Measurements from ENCODE around the gene PCDHGA1. TPM values are rescaled to one million over a fixed set of nuclear protein-coding genes. Genes with fewer than 3 reads are reported as not detected.
"Not testable (repeated sequence)": the region's sequence is repeated elsewhere in the genome, so short reads cannot be mapped to it uniquely, and the experiment has no call there.

Gene PCDHGA1
- total and polyA plus RNA-seq, 2 donors (not counting 1 experiment from before 2014, with no cell fraction given), result 0.06 to 0.64 TPM

DNA sequence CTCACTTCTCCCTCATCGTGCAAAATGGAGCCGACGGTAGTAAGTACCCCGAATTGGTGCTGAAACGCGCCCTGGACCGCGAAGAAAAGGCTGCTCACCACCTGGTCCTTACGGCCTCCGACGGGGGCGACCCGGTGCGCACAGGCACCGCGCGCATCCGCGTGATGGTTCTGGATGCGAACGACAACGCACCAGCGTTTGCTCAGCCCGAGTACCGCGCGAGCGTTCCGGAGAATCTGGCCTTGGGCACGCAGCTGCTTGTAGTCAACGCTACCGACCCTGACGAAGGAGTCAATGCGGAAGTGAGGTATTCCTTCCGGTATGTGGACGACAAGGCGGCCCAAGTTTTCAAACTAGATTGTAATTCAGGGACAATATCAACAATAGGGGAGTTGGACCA, 101.0 kb downstream of the PCDHGA1 start:
- Mint-ChIP-seq H3K27me3 (peaks cover 40% of the 10 kb centered on the region), H3K4me1 (peaks cover 7% of the 10 kb centered on the region), H3K9me3 (ENCODE audit: insufficient read depth) (peaks cover 3% of the 10 kb centered on the region), H3K27ac (peak overlapping the region; percentile 29), H3K4me3 (peak overlapping the region; percentile 86)
- Histone ChIP-seq H3K4me3 (ENCODE audit: control extremely low read depth in 1 of 5, extremely low read depth in 1 of 5, insufficient read depth in 1 of 5, low read depth in 2 of 5, low read length in 4 of 5) (peak overlapping the region in 4 of 5 experiments; percentile 30 to 35 (median 32)), H3K27ac (ENCODE audit: low read length in 2 of 2) (no peak overlapping the region), H3K79me2 (ENCODE audit: control insufficient read depth, insufficient read depth, low read length) (no peaks in the 10 kb centered on the region), H3K9me3 (ENCODE audit: control extremely low read depth in 1 of 3, control insufficient read depth in 2 of 3, insufficient read depth in 1 of 3, low read length in 2 of 3) (peaks cover 0 to 52% (median 26%) of the 10 kb centered on the region in 3 donors), H3K4me1 (ENCODE audit: control insufficient read depth in 2 of 2, insufficient read depth in 2 of 2, low read length in 2 of 2) (peaks cover 15 to 17% of the 10 kb centered on the region in 2 donors), H3K27me3 (replicated peaks in 1 of 4; ENCODE audit: control extremely low read depth in 1 of 4, control insufficient read depth in 3 of 4, insufficient read depth in 4 of 4, low read length in 3 of 4) (peaks cover 0 to 52% (median 24%) of the 10 kb centered on the region in 4 experiments), H3K4me2 (replicated peaks; ENCODE audit: low read depth, low read length, poor library complexity, severe bottlenecking) (peak overlapping the region; percentile 38), H4K20me1 (ENCODE audit: control insufficient read depth, insufficient read depth, low read length, poor library complexity, severe bottlenecking) (no peaks in the 10 kb centered on the region), H2AFZ (ENCODE audit: insufficient read depth, low read depth, low read length, poor library complexity, severe bottlenecking) (peak overlapping the region; percentile 49), H3K36me3 (replicated peaks in 1 of 2; ENCODE audit: control extremely low read depth in 1 of 2, control insufficient read depth in 1 of 2, extremely low read depth in 1 of 2, insufficient read depth in 2 of 2, low read length in 1 of 2) (no peaks in the 10 kb centered on the region), H3K9ac (ENCODE audit: low read length) (peak overlapping the region; percentile 34)
- peak; percentile 31 for ATAC-seq (ENCODE audit: low read depth)
- TF ChIP-seq EZH2 (IDR thresholded peaks at IDR 0.05; ENCODE audit: borderline replicate concordance, insufficient read depth, low read depth, low read length, poor library complexity, severe bottlenecking), result no peak
- TF ChIP-seq, protein P1, sequence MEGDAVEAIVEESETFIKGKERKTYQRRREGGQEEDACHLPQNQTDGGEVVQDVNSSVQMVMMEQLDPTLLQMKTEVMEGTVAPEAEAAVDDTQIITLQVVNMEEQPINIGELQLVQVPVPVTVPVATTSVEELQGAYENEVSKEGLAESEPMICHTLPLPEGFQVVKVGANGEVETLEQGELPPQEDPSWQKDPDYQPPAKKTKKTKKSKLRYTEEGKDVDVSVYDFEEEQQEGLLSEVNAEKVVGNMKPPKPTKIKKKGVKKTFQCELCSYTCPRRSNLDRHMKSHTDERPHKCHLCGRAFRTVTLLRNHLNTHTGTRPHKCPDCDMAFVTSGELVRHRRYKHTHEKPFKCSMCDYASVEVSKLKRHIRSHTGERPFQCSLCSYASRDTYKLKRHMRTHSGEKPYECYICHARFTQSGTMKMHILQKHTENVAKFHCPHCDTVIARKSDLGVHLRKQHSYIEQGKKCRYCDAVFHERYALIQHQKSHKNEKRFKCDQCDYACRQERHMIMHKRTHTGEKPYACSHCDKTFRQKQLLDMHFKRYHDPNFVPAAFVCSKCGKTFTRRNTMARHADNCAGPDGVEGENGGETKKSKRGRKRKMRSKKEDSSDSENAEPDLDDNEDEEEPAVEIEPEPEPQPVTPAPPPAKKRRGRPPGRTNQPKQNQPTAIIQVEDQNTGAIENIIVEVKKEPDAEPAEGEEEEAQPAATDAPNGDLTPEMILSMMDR (IDR thresholded peaks at IDR 0.05), result no peak
- peak; percentile 56 for DNase-seq
- ChIA-PET CTCF (interaction anchor here (1.0 to 4.4 kb wide), 19 partner anchors 10 to 676 kb away, joined by 3 to 68 read pairs (median 10); partner anchors contain the start of genes PCDHGA10, PCDHGA11, PCDHGB6 and PCDHGB7), POLR2A (interaction anchor here (1.6 kb wide), 1 partner anchor 133 kb away, joined by 7 read pairs; no protein-coding TSS in a partner anchor)
- 24% methylated on average over 37 of the region's 37 CpGs for WGBS (ENCODE audit: insufficient coverage)
- intact Hi-C loops (cut with micrococcal nuclease), result loop anchor here (2.0 kb wide), 1 partner anchor 188 kb away; the partner anchor contains the start of gene DIAPH1

DNA sequence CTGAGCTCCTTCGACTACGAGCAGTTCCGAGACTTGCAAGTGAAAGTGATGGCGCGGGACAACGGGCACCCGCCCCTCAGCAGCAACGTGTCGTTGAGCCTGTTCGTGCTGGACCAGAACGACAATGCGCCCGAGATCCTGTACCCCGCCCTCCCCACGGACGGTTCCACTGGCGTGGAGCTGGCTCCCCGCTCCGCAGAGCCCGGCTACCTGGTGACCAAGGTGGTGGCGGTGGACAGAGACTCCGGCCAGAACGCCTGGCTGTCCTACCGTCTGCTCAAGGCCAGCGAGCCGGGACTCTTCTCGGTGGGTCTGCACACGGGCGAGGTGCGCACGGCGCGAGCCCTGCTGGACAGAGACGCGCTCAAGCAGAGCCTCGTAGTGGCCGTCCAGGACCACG, 102.0 kb downstream of the PCDHGA1 start:
- H3K4me3 ChIP-seq (ENCODE audit: control extremely low read depth in 1 of 5, extremely low read depth in 1 of 5, insufficient read depth in 1 of 5, low read depth in 2 of 5, low read length in 4 of 5); intact Hi-C loops (cut with micrococcal nuclease); H3K9ac ChIP-seq (ENCODE audit: low read length); H3K4me1 Mint-ChIP-seq; H3K27ac ChIP-seq (ENCODE audit: low read length in 2 of 2); H4K20me1 ChIP-seq (ENCODE audit: control insufficient read depth, insufficient read depth, low read length, poor library complexity, severe bottlenecking); H3K4me2 ChIP-seq (replicated peaks; ENCODE audit: low read depth, low read length, poor library complexity, severe bottlenecking); H3K27ac Mint-ChIP-seq; DNase-seq; POLR2A ChIA-PET; H3K79me2 ChIP-seq (ENCODE audit: control insufficient read depth, insufficient read depth, low read length); ATAC-seq (ENCODE audit: low read depth); H3K36me3 ChIP-seq (replicated peaks in 1 of 2; ENCODE audit: control extremely low read depth in 1 of 2, control insufficient read depth in 1 of 2, extremely low read depth in 1 of 2, insufficient read depth in 2 of 2, low read length in 1 of 2); H3K9me3 Mint-ChIP-seq (ENCODE audit: insufficient read depth): not testable (repeated sequence)
- Histone ChIP-seq H3K27me3 (replicated peaks in 1 of 4; ENCODE audit: control extremely low read depth in 1 of 4, control insufficient read depth in 3 of 4, insufficient read depth in 4 of 4, low read length in 3 of 4) (peaks cover 0 to 43% (median 20%) of the 10 kb centered on the region in 4 experiments), H3K4me1 (ENCODE audit: control insufficient read depth in 2 of 2, insufficient read depth in 2 of 2, low read length in 2 of 2) (peaks cover 15 to 17% of the 10 kb centered on the region in 2 donors), H2AFZ (ENCODE audit: insufficient read depth, low read depth, low read length, poor library complexity, severe bottlenecking) (peak overlapping the region; percentile 49), H3K9me3 (ENCODE audit: control extremely low read depth in 1 of 3, control insufficient read depth in 2 of 3, insufficient read depth in 1 of 3, low read length in 2 of 3) (peaks cover 0 to 50% (median 26%) of the 10 kb centered on the region in 3 donors)
- CTCF ChIA-PET, result interaction anchor here (2.4 to 4.4 kb wide), 4 partner anchors 11 to 126 kb away, joined by 15 to 31 read pairs (median 20); partner anchors contain the start of genes PCDHGA10, PCDHGA11 and PCDHGB7
- 44% methylated on average over 27 of the region's 38 CpGs for WGBS (ENCODE audit: insufficient coverage)
- peak overlapping the region; percentile 86 for H3K4me3 Mint-ChIP-seq
- H3K27me3 Mint-ChIP-seq, result peaks cover 33% of the 10 kb centered on the region

DNA sequence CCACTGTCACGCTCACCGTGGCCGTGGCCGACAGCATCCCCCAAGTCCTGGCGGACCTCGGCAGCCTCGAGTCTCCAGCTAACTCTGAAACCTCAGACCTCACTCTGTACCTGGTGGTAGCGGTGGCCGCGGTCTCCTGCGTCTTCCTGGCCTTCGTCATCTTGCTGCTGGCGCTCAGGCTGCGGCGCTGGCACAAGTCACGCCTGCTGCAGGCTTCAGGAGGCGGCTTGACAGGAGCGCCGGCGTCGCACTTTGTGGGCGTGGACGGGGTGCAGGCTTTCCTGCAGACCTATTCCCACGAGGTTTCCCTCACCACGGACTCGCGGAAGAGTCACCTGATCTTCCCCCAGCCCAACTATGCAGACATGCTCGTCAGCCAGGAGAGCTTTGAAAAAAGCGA, 102.4 kb downstream of the PCDHGA1 start:
- Histone ChIP-seq H3K27me3 (replicated peaks in 1 of 4; ENCODE audit: control extremely low read depth in 1 of 4, control insufficient read depth in 3 of 4, insufficient read depth in 4 of 4, low read length in 3 of 4) (peaks cover 0 to 39% (median 20%) of the 10 kb centered on the region in 4 experiments), H3K4me1 (ENCODE audit: control insufficient read depth in 2 of 2, insufficient read depth in 2 of 2, low read length in 2 of 2) (peaks cover 15 to 17% of the 10 kb centered on the region in 2 donors), H3K9me3 (ENCODE audit: control extremely low read depth in 1 of 3, control insufficient read depth in 2 of 3, insufficient read depth in 1 of 3, low read length in 2 of 3) (peaks cover 0 to 46% (median 26%) of the 10 kb centered on the region in 3 donors)
- H3K9me3 Mint-ChIP-seq (ENCODE audit: insufficient read depth); H3K27ac ChIP-seq (ENCODE audit: low read length in 2 of 2); H3K4me2 ChIP-seq (replicated peaks; ENCODE audit: low read depth, low read length, poor library complexity, severe bottlenecking); H3K9ac ChIP-seq (ENCODE audit: low read length); H3K4me1 Mint-ChIP-seq; ATAC-seq (ENCODE audit: low read depth); H3K4me3 ChIP-seq (ENCODE audit: control extremely low read depth in 1 of 5, extremely low read depth in 1 of 5, insufficient read depth in 1 of 5, low read depth in 2 of 5, low read length in 4 of 5); H3K27ac Mint-ChIP-seq; H3K79me2 ChIP-seq (ENCODE audit: control insufficient read depth, insufficient read depth, low read length); H3K36me3 ChIP-seq (replicated peaks in 1 of 2; ENCODE audit: control extremely low read depth in 1 of 2, control insufficient read depth in 1 of 2, extremely low read depth in 1 of 2, insufficient read depth in 2 of 2, low read length in 1 of 2); H4K20me1 ChIP-seq (ENCODE audit: control insufficient read depth, insufficient read depth, low read length, poor library complexity, severe bottlenecking); DNase-seq; POLR2A ChIA-PET; H2AFZ ChIP-seq (ENCODE audit: insufficient read depth, low read depth, low read length, poor library complexity, severe bottlenecking); H3K4me3 Mint-ChIP-seq; intact Hi-C loops (cut with micrococcal nuclease): not testable (repeated sequence)
- WGBS (ENCODE audit: insufficient coverage), result 40% methylated on average over 22 of the region's 29 CpGs
- CTCF ChIA-PET, result interaction anchor here (3.1 kb wide), 1 partner anchor 20 kb away, joined by 15 read pairs; the partner anchor contains the start of gene PCDHGA10
- peaks cover 33% of the 10 kb centered on the region for H3K27me3 Mint-ChIP-seq
